ENCODE measurements around the gene SERPINC1. TPM values are rescaled to one million over a fixed set of nuclear protein-coding genes. Genes with fewer than 3 reads are reported as not detected.

SERPINC1 gene
- total and polyA plus RNA-seq, 9 of the 15 experiments (the other 6 are each of a cell fraction or from before 2014, with no cell fraction given) = 0.07 to 1.2 (median 0.50) TPM

- no peak for TF ChIP-seq RFX5 (IDR thresholded peaks at IDR 0.05; ENCODE audit: low read depth, low read length)
- TF ChIP-seq GTF3C2 (IDR thresholded peaks at IDR 0.05; ENCODE audit: borderline replicate concordance, extremely low read depth, insufficient read length) = no peak
- no peak for TF ChIP-seq TAF1 (IDR thresholded peaks at IDR 0.05; ENCODE audit: control insufficient read depth, extremely low read depth, insufficient read depth, low read length, severe bottlenecking)
- no peak for TF ChIP-seq ZNF589 (CRISPR knock-in tag; IDR thresholded peaks at IDR 0.05; ENCODE audit: low read depth)
- TF ChIP-seq TEAD4 (IDR thresholded peaks at IDR 0.05; ENCODE audit: low read length) = no peak
- no peak for TF ChIP-seq TEAD4 (CRISPR knock-in tag; IDR thresholded peaks at IDR 0.05; ENCODE audit: borderline replicate concordance)
- TF ChIP-seq ZNF311 (CRISPR knock-in tag; IDR thresholded peaks at IDR 0.05) = no peak
- TF ChIP-seq TCF3 (CRISPR knock-in tag; IDR thresholded peaks at IDR 0.05) = no peak
- no peak for TF ChIP-seq ETV6 (IDR thresholded peaks at IDR 0.05; ENCODE audit: borderline replicate concordance in 1 of 2, low read depth in 2 of 2, low read length in 1 of 2)
- TF ChIP-seq ETV6 (CRISPR knock-in tag; IDR thresholded peaks at IDR 0.05; ENCODE audit: borderline replicate concordance) = no peak
- no peak for TF ChIP-seq GATA2 (CRISPR knock-in tag; IDR thresholded peaks at IDR 0.05)
- no peak for TF ChIP-seq ZNF609 (CRISPR knock-in tag; IDR thresholded peaks at IDR 0.05; ENCODE audit: borderline replicate concordance)
- TF ChIP-seq ARID2 (IDR thresholded peaks at IDR 0.05) = no peak
Observed at GRCh38 chr1:173934440-173934839, 17.3 kb upstream of the SERPINC1 start (continued).

All from K562 (cell line).